NOMO-1 treated with DMSO at 0.1 percent for 48 hours (cell line): ENCODE measurements around the gene UBTD1.

Source experiments
- DNase-seq: peaks from one replicate; lab custom pipeline; 2025; ENCODE audit not compliant: unreplicated experiment; lab: John Stamatoyannopoulos, UW

UBTD1 gene

DNA sequence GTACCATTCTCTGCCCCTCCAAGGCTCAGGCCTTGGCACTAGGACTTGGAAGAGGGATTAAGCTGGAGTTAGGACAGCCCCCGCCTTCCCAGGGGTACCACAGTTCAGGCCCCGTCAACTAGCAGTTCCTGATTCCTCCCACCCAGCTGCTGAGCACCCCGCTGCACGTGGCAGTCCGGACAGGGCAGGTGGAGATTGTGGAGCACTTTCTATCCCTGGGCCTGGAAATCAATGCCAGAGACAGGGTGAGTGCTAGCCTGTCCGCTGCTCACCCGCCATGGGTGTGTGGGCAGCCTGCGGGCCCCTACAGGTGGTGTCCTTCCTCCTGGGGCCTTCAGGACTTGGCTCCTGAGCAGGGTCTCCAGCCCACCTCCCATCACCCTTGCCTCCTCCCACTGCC lies 83.4 kb downstream of the UBTD1 start:
- DNase-seq, result no peak

DNA sequence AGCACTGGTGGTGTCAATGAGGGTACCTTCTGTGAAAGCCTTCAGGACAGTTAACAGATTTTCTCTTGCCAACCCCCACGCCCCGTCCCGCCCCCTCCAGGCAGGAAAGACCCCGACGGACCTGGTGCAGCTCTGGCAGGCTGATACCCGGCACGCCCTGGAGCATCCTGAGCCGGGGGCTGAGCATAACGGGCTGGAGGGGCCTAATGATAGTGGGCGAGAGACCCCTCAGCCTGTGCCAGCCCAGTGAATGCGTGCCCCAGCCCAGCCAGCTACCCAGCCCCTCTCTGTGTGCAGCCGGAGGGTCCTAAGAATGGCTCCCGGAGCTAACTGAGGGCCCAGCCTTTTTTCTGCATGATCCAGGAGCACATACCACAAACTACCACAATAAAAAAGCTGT lies 84.8 kb downstream of the UBTD1 start:
- no peak for DNase-seq

DNA sequence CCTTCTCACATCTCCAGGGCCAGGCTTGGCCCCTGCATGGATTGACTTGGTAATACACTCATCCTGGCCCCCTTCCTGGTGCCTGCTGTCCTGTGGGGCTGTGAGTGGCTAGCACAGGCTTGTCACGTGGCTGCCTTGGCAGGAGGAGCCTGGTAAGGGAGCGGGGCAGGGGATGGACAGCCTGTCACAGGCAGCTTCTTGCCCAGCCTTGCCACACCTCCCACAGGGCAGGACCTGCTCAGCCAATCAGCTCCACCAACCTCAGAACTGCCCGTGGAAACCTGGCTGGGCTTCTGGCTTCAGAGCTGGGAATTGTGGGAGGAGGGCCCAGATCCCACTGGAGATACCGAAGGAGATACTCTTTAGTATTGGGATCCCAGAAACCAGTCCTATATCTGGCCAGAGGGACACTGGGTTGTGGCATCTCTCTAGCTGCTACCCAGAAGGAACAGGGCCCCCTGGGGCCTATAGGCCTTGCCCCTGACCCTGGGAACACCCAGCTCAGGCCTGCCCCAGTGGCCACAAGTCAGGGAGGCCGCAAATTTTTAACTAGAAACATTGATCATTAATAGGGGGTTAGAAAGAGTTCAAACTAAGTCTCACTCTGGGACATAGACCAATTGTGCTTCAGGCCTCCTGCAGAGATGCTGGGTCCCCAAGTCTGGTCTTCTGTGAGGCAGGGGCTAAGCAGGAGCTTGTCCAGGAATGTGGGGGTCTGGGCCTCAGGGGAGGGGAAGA lies 85.5 kb downstream of the UBTD1 start, which contains the start of gene HOGA1:
TSS of gene HOGA1 (plus strand) at position 330 of the 738 bp plus-strand sequence. CDS start at position 645, 315 bp downstream.
- no peak for DNase-seq

DNA sequence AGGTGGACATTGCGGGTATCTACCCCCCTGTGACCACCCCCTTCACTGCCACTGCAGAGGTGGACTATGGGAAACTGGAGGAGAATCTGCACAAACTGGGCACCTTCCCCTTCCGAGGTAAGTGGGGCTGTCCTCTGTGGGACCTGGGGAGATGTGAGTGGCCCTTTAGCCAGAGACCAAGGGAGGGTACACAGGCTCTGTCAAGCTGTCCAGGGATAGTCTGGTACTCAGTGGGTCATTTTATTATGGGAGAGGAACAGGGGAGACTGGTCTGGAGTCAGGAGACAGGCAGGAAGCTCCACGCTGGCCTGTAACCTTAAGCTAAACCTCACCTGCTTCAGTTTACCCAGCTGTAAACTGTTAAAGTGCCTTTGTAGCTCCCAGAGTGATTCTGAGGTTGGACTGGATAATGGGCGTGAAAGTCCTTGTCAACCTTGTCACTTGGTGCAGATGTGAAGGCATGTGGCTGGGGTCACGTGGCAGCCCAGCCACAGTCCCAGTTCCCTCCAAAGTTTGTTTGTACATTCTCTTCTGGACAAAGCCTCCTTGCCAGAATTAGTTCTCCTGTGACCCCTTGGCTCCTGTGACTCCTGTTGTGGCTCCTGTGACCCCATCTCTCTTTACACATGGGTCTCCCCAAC lies 86.2 kb downstream of the UBTD1 start:
- no peak for DNase-seq

DNA sequence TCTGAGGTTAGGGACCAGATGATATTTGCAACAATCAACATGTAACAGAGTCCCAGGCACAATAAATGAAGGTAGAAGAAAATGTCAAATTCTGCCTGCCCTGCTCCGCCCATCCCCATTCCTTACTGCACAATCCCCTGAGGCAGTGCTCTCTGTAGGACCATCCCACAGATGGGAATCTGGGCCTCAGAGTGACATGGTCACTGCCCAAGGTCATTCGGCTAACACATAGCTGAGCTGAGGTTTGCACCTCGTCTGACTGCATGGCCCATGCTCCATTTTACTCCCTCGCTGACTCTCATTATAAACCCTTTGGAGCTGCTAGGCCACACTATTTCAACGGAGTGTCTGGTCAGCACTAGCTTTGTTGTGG lies 86.7 kb downstream of the UBTD1 start:
- no peak for DNase-seq

DNA sequence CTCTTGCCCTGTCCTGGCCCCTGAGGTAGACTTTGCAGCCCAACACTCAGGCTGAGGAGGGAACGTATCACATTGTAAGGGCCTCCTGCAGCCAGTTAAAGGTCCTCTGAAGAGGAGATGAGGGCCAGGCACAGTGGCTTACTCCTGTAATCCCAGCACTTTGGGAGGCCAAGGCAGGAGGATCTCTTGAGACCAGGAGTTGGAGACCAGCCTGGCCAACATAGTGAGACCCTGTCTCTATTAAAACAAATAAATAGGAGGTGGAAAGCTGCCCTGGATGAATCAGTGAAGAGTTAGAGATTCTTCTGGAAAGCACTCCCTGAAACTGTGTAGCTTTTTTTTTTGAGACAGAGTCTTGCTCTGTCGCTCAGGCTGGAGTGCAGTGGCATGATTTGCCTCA lies 88.5 kb downstream of the UBTD1 start:
- no peak for DNase-seq

DNA sequence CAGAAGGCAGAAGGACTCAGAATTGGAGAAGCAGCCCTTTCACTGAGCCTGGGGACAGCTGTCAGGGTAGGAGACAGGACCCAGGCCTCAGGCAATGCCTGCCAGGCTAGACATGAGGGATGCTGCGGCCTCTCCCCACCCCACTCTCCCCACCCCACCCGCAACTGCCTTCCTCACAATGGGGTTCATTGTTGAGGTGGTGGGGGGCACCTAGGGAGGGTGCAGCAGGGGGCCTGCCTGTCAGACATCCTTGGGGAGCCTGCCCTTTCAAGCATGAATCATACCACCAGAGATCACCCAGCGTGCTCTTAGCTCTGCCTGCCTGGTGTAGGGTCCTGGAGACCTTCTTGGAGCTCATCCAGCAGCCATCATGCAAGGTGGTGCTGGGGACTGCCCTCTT lies 90.8 kb downstream of the UBTD1 start, which contains the start of gene C10orf62:
TSS of gene C10orf62 (plus strand) at position 243 of the 400 bp plus-strand sequence. CDS start 177 bp downstream, outside the sequence.
- no peak for DNase-seq

DNA sequence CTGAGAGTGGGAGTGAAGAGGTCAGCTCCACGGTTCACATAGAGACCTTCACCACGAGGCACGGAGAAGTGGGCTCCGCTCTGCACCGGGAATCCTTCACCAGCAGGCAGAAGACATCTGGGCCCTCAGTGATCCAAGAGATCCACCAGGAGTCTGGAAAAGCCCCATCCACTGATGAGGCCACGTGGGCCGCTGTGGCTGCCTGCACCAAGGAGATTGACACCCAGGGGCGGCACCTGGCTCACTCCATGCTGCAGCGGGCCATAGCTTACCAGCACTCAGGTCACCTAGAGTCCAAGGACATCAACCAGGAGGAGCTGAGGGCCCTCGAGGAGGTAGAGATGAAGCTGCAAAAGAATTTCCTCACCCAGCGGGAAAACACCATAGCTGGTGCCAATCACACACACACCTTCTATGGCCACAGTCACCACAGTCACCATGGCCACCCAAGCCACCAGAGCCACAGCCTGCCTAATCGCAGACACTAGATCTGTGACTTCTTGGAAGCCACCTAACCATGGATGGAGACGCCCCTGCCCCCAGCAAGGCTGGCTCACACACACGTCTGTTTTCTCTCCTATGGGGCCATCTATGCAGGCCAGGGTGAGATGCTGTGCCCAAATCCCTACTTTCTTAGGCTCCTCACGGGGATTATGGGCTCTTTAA lies 91.5 kb downstream of the UBTD1 start:
- no peak for DNase-seq

DNA sequence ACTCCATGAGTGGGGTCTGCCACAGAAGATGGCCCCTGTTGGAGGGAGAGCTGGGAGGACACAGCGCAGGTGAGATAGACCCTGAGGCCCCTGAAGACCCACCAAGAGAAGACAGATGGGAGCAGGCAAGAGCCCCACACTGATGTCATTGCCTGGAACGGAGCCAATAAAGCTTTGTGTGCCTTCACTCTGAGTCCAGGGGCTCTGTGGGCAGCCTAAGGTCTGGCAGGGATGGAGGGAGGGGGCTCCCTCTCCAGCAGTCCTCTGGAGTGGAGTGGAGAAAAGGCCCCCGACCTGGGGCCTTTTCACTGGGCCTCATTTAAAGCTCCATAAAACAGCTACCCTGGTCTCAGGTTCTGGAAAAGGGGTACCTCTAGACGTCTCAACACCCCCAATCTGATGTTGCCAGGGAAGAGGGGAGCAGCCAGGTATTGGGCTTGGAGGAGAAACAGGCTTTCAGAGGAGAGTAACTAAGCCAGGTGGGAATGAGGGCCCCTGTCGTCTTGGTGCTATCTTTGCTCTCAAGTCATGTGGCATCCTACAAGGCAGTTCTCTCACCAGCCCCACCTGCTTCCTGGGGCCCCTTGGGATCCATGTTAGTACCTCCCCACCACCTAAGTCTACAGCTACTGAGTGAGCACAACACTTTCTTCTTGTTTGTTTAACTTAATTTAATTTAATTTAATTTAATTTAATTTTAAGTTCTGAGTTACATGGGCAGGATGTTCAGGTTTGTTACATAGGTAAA lies 92.2 kb downstream of the UBTD1 start:
- DNase-seq, result no peak

DNA sequence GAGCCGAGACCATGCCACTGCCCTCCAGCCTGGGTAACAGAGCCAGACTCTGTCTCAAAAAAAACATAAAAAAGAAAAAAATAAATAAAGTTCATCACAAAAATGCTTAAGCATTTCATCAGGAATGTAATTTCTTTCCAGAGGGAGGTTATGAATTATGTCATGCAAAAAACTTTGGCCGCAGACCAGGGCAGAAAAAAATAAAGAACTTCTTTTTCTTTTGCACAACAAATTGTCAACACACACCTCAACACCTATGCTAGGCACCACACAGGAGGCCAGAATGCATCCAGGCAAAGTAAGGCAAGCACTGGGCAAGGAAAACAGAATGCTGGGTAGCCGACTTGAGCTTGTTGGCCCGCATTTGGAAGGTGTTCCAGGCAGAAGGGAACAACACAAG lies 94.7 kb downstream of the UBTD1 start:
- no peak for DNase-seq

DNA sequence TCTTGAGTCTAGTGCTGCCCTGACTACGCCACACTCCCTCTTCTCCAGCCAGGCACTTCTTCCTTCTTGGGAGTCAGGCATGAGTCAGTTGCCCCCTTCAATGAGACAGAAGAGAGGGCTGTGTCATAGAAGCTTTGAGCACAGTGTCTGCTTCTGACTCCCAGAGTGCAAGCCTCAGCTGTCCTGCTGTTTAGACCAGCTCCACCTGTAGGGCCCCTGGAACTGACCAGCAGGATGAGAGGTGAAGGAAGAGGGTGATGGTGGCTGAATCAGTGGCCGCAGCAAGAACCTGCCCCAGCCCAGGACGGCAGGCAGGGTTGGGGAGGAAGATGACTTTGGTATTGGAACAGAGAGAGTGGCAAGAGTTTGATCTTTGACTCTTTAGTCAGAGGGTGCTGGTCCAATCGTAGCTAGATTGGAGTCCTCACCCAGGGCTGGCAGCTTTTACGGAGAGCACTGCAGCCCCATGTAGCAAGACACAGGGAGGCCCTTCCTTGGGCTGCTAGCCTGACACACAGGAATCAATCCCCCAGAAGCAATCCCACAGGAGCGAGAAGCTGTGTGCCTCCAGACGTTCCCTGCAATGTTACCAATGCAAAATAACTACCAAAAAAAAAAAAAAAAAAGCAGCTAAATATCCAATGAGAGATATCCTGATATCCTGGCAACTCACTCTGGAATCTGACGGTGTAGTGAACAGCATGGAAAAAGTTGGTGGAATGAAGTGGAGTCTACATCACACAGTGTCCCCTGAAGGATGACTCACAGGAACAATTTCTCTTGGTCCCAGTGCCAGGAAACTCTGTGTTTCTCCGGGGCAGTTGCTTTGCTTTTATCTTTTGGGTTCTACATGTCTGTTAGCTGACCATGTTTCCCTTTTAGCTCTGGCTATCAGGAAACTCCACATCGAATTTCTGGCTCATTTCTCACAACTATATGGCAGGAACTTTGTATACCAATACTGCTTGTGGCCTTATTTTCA lies 97.7 kb downstream of the UBTD1 start:
- DNase-seq, result no peak

DNA sequence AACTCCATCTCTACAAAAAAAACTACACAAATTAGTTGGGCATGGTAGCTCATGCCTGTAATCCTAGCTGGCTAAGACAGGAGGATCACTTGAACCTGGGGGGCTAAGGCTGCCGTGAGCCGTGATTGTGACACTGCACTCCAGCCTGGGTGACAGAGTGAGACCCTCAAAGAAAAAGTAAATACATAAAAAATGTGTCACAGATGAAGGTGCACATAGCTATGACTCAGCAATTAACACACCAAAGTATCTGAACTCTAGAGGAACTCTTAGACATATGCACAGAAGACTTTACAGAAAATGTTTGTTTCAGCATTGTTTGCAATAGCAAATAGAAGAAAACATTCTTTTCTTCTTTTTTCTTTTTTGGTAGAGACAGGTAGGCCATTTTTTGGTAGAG lies 99.1 kb downstream of the UBTD1 start:
- DNase-seq, result no peak

DNA sequence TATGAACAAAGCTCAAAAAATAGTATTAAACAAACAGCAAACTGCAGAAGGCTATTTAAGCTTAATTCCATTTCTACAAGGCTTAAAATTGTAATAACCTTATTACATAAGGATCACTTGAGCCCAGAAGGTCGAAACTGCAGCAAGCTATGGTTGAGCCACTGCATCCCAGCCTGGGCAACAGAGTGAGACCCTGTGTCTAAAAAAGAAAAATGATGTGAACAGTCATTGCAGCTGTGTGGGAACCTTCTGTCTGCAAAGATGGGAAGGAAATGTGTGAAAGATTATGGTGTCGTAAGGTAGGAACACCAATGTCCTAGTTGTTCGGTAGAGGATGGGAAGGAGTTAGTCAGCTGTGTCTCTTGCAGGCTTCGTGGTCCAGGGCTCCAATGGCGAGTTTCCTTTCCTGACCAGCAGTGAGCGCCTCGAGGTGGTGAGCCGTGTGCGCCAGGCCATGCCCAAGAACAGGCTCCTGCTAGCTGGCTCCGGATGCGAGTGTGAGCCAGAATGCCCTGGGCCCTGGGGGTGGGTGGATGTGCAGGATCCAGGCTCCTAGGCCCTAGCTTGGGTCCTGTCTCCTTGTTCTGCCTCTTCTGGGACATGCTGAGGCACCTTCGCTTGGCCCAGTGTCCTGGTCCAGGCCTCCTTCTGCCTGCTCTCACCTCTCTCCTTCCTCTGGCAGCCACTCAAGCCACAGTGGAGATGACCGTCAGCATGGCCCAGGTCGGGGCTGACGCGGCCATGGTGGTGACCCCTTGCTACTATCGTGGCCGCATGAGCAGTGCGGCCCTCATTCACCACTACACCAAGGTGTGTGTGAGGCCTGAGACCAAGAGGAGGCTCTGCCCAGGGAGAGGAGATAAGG lies 99.9 kb downstream of the UBTD1 start:
- DNase-seq, result no peak

DNA sequence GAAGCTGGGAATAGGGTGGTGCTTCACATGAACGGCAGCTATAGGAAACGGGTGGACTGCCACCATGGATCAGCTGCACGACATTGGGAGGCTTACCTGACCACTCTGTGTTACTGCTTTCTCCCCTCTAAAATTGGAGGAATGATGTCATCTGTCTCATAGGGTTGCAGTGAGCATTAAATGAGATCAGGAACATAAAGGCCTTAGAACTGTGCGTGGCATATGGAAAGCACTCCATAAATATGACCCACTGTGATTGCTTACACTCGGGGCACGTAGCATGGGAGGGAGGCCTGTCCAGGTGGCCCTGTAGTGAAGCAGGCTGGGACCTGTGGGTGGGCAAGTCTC lies 100.5 kb downstream of the UBTD1 start:
- DNase-seq, result no peak

DNA sequence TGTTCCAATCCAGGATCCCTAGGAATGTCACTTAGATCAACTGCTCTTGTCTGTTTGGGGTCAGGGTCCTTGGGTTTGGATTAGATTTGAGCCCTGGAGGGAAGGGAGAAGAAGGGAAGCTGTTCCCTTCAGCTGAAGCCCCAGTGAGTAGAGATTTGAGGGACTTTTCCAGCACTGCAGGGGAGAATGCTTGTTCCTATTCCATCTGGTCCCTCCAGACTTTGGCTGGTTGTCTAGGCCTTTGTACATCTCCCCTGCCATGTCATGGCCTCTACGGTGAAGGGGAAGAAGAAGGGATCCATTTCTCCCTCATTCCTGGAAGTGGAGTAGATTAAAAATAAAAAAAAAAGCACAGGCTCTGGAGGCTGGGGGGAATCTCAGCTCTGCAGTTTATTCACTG lies 101.9 kb downstream of the UBTD1 start:
- DNase-seq, result no peak

DNA sequence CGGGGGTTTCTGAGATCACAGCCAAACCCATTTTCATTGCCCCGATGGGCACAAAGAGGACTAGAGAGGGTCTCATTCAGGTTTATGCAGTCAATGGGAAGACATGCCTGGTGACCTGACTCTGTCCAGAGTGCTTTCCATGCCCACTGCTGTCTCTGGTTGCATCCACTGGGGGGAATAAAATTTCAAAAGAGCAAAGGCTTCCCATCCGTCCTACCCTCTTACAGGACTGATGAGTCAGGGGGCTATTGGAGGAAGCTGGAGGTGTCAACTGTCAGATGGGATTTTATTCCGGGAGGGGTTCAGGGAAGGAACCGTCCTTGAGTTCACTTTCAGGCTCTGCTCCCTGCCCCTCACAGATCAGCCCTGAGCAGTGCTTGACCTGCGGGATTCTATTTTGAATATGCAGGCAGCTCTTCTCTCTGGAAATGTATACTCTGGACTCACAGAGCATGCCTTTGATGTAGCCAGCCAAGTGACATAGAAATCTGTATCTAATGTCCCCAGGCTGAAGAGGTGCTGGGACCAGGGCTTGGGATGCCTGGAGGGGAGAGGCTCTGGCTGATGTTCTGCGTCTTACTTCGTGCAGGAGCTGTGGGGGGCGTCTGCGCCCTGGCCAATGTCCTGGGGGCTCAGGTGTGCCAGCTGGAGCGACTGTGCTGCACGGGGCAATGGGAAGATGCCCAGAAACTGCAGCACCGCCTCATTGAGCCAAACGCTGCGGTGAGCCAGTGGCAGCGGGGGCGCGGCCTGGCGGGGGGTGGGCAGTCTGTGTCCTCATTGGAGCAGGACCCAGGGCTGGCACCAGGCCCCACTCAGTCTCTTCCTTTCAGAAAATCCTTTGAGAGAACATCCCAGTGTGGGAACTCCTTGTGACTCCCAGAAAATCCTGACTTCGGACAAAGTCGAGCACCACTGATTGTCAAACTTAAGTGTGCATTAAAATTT lies 102.8 kb downstream of the UBTD1 start:
- DNase-seq, result no peak

DNA sequence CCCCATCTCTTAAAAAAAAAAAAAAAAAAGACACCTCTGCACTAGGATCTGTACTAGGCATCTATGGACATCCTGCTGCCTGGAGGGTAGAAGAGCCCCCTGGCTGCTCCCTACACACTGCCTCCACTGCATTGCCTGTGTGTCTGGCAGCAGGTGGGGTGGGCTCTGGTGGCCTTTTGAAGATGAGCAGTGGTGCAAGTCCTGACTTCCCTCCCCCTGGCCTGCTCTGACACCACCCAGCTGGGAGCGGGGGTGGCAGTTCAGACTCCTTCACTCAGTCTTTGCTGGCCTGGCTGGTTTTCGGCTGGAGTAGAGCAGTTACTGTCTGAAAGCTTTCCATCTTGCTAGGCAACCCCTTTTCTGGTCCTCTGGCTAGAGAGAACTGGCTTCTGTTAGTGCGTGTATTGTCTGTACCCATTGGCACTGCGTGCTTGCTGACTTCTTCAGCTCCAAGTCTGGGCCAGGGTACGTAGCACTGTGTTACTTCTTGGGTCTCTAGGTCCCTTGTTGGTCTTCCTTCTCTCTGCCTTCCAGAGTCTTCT lies 108.4 kb downstream of the UBTD1 start:
- no peak for DNase-seq

DNA sequence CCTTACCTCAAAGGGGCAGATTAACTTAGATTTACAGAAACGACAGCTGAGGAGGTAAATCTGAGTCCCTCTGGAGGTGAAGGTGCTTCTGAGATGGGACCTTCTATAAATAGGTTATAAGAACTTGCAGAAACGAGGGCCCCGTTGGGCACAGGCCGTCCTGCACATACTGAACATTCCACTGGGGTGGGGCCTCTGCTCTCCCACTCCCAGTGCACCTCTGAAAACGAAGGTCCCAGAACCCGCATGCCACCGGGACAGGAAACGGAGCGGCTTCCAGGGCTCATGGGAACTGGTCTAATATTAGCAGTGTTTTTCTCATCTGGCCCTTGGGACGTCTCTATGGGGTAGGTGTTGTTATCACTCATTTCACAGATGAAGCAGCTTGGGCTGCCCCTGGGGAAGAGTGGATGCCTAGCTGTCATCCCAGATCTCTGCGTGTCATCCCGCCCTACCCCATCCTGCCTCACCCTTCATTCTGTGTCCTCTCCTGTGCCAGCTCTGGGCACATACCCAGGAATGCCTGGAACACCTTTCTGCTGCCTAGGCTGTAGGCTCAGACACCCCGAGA lies 110.4 kb downstream of the UBTD1 start:
- DNase-seq, result no peak
